ENCODE data around the gene MYO3A. TPM values are rescaled to one million over a fixed set of nuclear protein-coding genes. Genes with fewer than 3 reads are reported as not detected.

The MYO3A gene
- total and polyA plus RNA-seq, 2 donors (not counting 1 experiment from before 2014, with no cell fraction given): 0.27 to 1.4 TPM

- Histone ChIP-seq H4K20me1 (ENCODE audit: control insufficient read depth, insufficient read depth, low read length, poor library complexity, severe bottlenecking) (no peaks in the 10 kb centered on the region), H3K4me3 (ENCODE audit: control extremely low read depth in 1 of 5, extremely low read depth in 1 of 5, insufficient read depth in 1 of 5, low read depth in 2 of 5, low read length in 4 of 5) (no peak overlapping the region), H3K9ac (ENCODE audit: low read length) (no peak overlapping the region), H3K79me2 (ENCODE audit: control insufficient read depth, insufficient read depth, low read length) (no peaks in the 10 kb centered on the region), H3K9me3 (ENCODE audit: control extremely low read depth in 1 of 3, control insufficient read depth in 2 of 3, insufficient read depth in 1 of 3, low read length in 2 of 3) (no peaks in the 10 kb centered on the region), H3K4me2 (replicated peaks; ENCODE audit: low read depth, low read length, poor library complexity, severe bottlenecking) (no peak overlapping the region), H3K36me3 (replicated peaks in 1 of 2; ENCODE audit: control extremely low read depth in 1 of 2, control insufficient read depth in 1 of 2, extremely low read depth in 1 of 2, insufficient read depth in 2 of 2, low read length in 1 of 2) (no peaks in the 10 kb centered on the region), H3K27ac (ENCODE audit: low read length in 2 of 2) (no peak overlapping the region), H2AFZ (ENCODE audit: insufficient read depth, low read depth, low read length, poor library complexity, severe bottlenecking) (no peak overlapping the region), H3K4me1 (ENCODE audit: control insufficient read depth in 2 of 2, insufficient read depth in 2 of 2, low read length in 2 of 2) (no peaks in the 10 kb centered on the region), H3K27me3 (replicated peaks in 1 of 4; ENCODE audit: control extremely low read depth in 1 of 4, control insufficient read depth in 3 of 4, insufficient read depth in 4 of 4, low read length in 3 of 4) (peaks cover 0 to 3% (median 0%) of the 10 kb centered on the region in 4 experiments)
- POLR2A ChIA-PET: no interaction called here
- Mint-ChIP-seq H3K4me1 (no peaks in the 10 kb centered on the region), H3K9me3 (ENCODE audit: insufficient read depth) (no peaks in the 10 kb centered on the region), H3K27me3 (peaks cover 22% of the 10 kb centered on the region), H3K27ac (no peak overlapping the region), H3K4me3 (no peak overlapping the region)
- WGBS (ENCODE audit: insufficient coverage): 88% methylated on average over 7 of the region's 7 CpGs
- DNase-seq: no peak
- no peak for ATAC-seq (ENCODE audit: low read depth)
- TF ChIP-seq EZH2 (IDR thresholded peaks at IDR 0.05; ENCODE audit: borderline replicate concordance, insufficient read depth, low read depth, low read length, poor library complexity, severe bottlenecking): no peak
- no peak for TF ChIP-seq CTCF (IDR thresholded peaks at IDR 0.05)
- intact Hi-C loops (cut with micrococcal nuclease): no loop called here
- CTCF ChIA-PET: no interaction called here
Measured at GRCh38 chr10:26254616-26255015, 320.6 kb downstream of the MYO3A start.

DNA sequence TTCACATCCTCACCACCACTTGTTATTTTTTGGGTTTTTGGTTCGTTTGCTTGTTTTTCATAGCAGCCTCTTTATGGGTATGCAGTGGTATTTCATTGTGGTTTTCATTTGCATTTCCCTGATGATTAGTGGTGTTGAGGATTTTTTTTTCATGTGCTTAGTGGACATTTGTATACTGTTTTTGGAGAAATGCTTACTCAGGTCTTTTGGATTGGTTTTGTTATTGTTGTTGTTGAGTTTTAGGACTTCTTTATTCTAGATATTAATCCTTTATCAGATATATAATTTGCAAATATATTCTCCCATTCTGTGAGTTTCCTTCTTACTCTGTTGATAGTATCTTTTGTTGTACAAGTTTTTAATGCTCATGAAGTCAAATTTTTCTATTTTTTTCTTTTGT, 325.3 kb downstream of the MYO3A start:
- ATAC-seq (ENCODE audit: low read depth) (no peak), DNase-seq (no peak)
- Histone ChIP-seq H3K4me3 (ENCODE audit: control extremely low read depth in 1 of 5, extremely low read depth in 1 of 5, insufficient read depth in 1 of 5, low read depth in 2 of 5, low read length in 4 of 5) (no peak overlapping the region), H4K20me1 (ENCODE audit: control insufficient read depth, insufficient read depth, low read length, poor library complexity, severe bottlenecking) (no peaks in the 10 kb centered on the region), H3K9me3 (ENCODE audit: control extremely low read depth in 1 of 3, control insufficient read depth in 2 of 3, insufficient read depth in 1 of 3, low read length in 2 of 3) (no peaks in the 10 kb centered on the region), H3K79me2 (ENCODE audit: control insufficient read depth, insufficient read depth, low read length) (no peaks in the 10 kb centered on the region), H3K27ac (ENCODE audit: low read length in 2 of 2) (no peak overlapping the region), H3K9ac (ENCODE audit: low read length) (no peak overlapping the region), H3K27me3 (replicated peaks in 1 of 4; ENCODE audit: control extremely low read depth in 1 of 4, control insufficient read depth in 3 of 4, insufficient read depth in 4 of 4, low read length in 3 of 4) (peaks cover 0 to 3% (median 2%) of the 10 kb centered on the region in 4 experiments), H3K4me2 (replicated peaks; ENCODE audit: low read depth, low read length, poor library complexity, severe bottlenecking) (no peak overlapping the region), H3K4me1 (ENCODE audit: control insufficient read depth in 2 of 2, insufficient read depth in 2 of 2, low read length in 2 of 2) (no peaks in the 10 kb centered on the region), H2AFZ (ENCODE audit: insufficient read depth, low read depth, low read length, poor library complexity, severe bottlenecking) (no peak overlapping the region), H3K36me3 (replicated peaks in 1 of 2; ENCODE audit: control extremely low read depth in 1 of 2, control insufficient read depth in 1 of 2, extremely low read depth in 1 of 2, insufficient read depth in 2 of 2, low read length in 1 of 2) (no peaks in the 10 kb centered on the region)
- no peak for TF ChIP-seq EZH2 (IDR thresholded peaks at IDR 0.05; ENCODE audit: borderline replicate concordance, insufficient read depth, low read depth, low read length, poor library complexity, severe bottlenecking)
- no peak for TF ChIP-seq CTCF (IDR thresholded peaks at IDR 0.05)
- Mint-ChIP-seq H3K9me3 (ENCODE audit: insufficient read depth) (no peaks in the 10 kb centered on the region), H3K27me3 (peaks cover 34% of the 10 kb centered on the region), H3K27ac (no peak overlapping the region), H3K4me3 (no peak overlapping the region), H3K4me1 (no peaks in the 10 kb centered on the region)
- ChIA-PET CTCF (no interaction called here), POLR2A (no interaction called here)
- intact Hi-C loops (cut with micrococcal nuclease): no loop called here
- WGBS (ENCODE audit: insufficient coverage): no CpG with 5 or more reads among the region's 1 CpG

All from B cell (primary cell).